ENCODE data around the gene NDRG3. TPM values are rescaled to one million over a fixed set of nuclear protein-coding genes. Genes with fewer than 3 reads are reported as not detected.

The NDRG3 gene
- total RNA-seq, 2 experiments from 2014 or later: 19.2 to 19.3 TPM

DNA sequence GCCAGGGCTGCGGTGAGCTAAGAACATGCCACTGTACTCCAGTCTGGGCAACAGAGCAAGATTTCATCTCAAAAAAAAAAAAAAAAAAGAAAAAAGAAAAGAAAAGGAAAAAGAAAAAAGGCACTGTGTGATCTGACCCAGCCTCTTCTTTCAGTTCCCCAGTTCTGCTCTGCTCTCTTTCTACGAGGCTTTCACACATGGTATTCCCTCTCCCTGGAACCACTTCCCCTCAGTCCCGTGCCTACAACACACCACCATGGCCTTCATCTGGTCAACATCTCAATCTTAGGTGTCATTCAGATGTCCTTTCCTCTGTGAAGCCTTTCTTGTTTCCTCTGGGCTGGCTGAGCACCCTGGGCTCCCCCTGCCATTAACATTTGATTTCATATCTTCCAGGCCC lies 29.9 kb upstream of the NDRG3 start:
- Mint-ChIP-seq H3K27ac (no peak overlapping the region), H3K4me3 (no peak overlapping the region), H3K36me3 (ENCODE audit: low read depth) (peaks cover under 1% of the 10 kb centered on the region), H3K27me3 (no peaks in the 10 kb centered on the region), H3K9me3 (no peaks in the 10 kb centered on the region), H3K4me1 (ENCODE audit: low read depth) (peaks cover 8% of the 10 kb centered on the region)
- intact Hi-C loops (cut with micrococcal nuclease): no loop called here
- DNase-seq: no peak
- POLR2A ChIA-PET: no interaction called here
- CTCF ChIA-PET: no interaction called here
- no peak for ATAC-seq
- TF ChIP-seq, protein P1, sequence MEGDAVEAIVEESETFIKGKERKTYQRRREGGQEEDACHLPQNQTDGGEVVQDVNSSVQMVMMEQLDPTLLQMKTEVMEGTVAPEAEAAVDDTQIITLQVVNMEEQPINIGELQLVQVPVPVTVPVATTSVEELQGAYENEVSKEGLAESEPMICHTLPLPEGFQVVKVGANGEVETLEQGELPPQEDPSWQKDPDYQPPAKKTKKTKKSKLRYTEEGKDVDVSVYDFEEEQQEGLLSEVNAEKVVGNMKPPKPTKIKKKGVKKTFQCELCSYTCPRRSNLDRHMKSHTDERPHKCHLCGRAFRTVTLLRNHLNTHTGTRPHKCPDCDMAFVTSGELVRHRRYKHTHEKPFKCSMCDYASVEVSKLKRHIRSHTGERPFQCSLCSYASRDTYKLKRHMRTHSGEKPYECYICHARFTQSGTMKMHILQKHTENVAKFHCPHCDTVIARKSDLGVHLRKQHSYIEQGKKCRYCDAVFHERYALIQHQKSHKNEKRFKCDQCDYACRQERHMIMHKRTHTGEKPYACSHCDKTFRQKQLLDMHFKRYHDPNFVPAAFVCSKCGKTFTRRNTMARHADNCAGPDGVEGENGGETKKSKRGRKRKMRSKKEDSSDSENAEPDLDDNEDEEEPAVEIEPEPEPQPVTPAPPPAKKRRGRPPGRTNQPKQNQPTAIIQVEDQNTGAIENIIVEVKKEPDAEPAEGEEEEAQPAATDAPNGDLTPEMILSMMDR (IDR thresholded peaks at IDR 0.05): no peak

DNA sequence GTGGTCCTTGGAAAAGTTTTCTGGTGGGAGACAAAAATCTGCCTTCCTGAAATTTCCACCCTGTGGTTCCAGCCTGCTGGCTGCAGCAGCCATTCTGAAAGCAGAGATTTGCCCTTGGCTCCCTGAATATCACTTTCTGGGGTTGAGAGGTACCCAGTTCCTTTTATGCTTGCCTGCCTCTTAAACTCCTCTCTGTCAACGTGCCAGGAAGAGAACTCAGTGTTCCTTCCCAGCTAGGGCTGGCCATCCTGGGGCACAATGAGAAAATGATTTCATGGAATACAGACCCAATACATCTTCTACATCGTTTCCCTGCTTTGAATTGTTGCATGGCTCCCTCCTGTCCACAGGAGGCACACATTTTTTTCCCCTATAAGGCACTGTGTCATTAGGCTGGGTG lies 29.3 kb upstream of the NDRG3 start:
- intact Hi-C loops (cut with micrococcal nuclease): no loop called here
- DNase-seq: no peak
- ChIA-PET POLR2A (interaction anchor here (0.9 kb wide), 1 partner anchor 9 kb away, joined by 3 read pairs; no protein-coding TSS in a partner anchor), CTCF (interaction anchor here (0.9 to 2.7 kb wide), 13 partner anchors 10 to 169 kb away, joined by 3 to 16 read pairs (median 9); partner anchors contain the start of genes NDRG3, RAB5IF and SLA2)
- Mint-ChIP-seq H3K27ac (no peak overlapping the region), H3K9me3 (no peaks in the 10 kb centered on the region), H3K36me3 (ENCODE audit: low read depth) (peaks cover 4% of the 10 kb centered on the region), H3K4me3 (peak overlapping the region; percentile 23), H3K27me3 (no peaks in the 10 kb centered on the region), H3K4me1 (ENCODE audit: low read depth) (peaks cover 8% of the 10 kb centered on the region)
- TF ChIP-seq, protein P1 (IDR thresholded peaks at IDR 0.05): no peak
- ATAC-seq: no peak

DNA sequence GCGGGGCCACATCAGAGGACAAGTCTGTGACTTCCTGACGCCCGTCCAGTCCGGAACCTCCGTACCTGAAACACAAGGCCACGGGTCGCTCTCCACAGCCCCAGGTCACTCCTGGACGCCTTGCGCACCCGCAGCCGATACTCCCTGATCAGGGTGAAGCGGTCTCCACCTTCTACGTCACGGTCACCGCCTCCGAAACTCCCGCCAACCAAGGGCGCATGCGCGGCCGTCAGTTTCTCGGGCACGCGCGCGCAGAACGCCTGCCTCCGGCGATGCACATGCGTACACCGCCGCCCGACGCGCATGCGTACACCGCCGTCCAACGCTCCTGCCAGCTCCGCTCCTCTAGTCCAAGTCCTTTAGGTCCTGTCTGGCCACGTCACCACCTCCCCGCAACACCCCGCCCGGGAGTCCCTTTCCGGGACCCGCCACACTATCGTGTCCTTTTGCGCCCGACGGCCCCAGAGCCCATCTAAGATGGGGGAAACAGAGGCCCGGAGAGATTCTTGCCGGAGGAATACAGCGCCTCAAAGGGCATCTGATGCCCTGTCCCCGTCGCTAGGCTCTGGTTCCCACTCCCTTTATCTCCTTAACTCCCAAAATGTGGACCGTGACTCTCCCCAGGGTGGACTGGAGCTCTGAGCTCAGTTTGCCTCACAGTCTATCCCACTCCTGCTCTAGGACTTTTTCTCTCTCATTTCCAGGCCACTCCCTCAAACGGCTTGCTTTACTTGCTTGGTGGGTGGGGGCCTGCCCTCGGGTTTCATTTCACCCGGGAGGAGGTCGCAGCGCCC lies 27.9 kb upstream of the NDRG3 start, which contains the start of gene DSN1:
Gene DSN1, minus strand, starts transcription at position 167 of the 794 bp plus-strand sequence. CDS start 2,305 bp downstream, outside the sequence.
- Mint-ChIP-seq H3K27me3 (no peaks in the 10 kb centered on the region), H3K4me1 (ENCODE audit: low read depth) (peaks cover 10% of the 10 kb centered on the region), H3K27ac (peak within 1 kb of the TSS; percentile 99), H3K36me3 (ENCODE audit: low read depth) (peaks cover 6% of the 10 kb centered on the region), H3K9me3 (no peaks in the 10 kb centered on the region), H3K4me3 (peak within 1 kb of the TSS; percentile 92)
- peak; percentile 98 for DNase-seq
- TF ChIP-seq, protein P1 (IDR thresholded peaks at IDR 0.05): no peak
- CTCF ChIA-PET: interaction anchor here (0.6 to 2.7 kb wide), 33 partner anchors 10 to 308 kb away, joined by 3 to 16 read pairs (median 4); partner anchors contain the start of genes NDRG3, RAB5IF and SLA2
- peak; percentile 89 for ATAC-seq
- POLR2A ChIA-PET: interaction anchor here (0.8 to 1.4 kb wide), 7 partner anchors 11 to 820 kb away, joined by 3 to 4 read pairs (median 3); partner anchors contain the start of genes RAB5IF and SCAND1
- intact Hi-C loops (cut with micrococcal nuclease): no loop called here

DNA sequence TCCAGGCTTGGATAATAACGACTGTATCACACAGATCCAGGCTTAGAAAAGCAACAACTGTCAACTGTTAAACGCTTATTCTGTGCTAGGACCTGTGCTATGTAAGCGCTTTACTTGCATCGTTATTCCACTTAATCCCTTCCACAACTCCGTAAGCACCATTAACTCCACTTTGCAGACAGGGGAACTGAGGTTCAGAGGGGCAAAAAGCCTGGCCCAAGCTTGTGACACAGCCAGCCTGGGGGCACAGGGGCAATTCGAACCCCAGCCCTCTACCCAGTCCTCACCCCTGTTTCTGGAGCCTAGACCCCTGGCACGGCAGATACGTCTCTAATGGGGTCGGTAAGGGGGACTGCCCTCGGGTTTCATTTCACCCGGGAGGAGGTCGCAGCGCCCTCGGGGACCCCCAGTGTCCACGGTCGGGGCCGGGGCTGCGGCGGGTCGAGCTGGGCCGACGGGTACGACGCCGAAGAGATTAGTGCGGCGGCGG lies 27.3 kb upstream of the NDRG3 start:
- DNase-seq (no peak), ATAC-seq (peak; percentile 2)
- TF ChIP-seq, protein P1 (IDR thresholded peaks at IDR 0.05): no peak
- intact Hi-C loops (cut with micrococcal nuclease): no loop called here
- Mint-ChIP-seq H3K36me3 (ENCODE audit: low read depth) (peaks cover 6% of the 10 kb centered on the region), H3K4me1 (ENCODE audit: low read depth) (peaks cover 10% of the 10 kb centered on the region), H3K9me3 (no peaks in the 10 kb centered on the region), H3K4me3 (peak overlapping the region; percentile 92), H3K27ac (peak overlapping the region; percentile 99), H3K27me3 (no peaks in the 10 kb centered on the region)
- ChIA-PET CTCF (interaction anchor here (0.7 to 2.7 kb wide), 24 partner anchors 9 to 281 kb away, joined by 3 to 16 read pairs (median 4); partner anchors contain the start of genes NDRG3, RAB5IF and SLA2), POLR2A (interaction anchor here (0.8 to 1.4 kb wide), 5 partner anchors 26 to 819 kb away, joined by 3 to 4 read pairs (median 3); partner anchors contain the start of genes RAB5IF and SCAND1)
